Neutrophil (primary cell): ENCODE measurements around the gene TPSD1.
"Not testable (repeated sequence)": the region's sequence is repeated elsewhere in the genome, so short reads cannot be mapped to it uniquely, and the experiment has no call there.

Source experiments
- H3K27ac ChIP-seq: fragments of 200-600 bp; sonication (generic); 2 replicates; pipeline ENCODE4 v1.5.1; 2016; ENCODE audit warnings: mild to moderate bottlenecking, moderate library complexity
- H3K27me3 ChIP-seq: fragments of 200-600 bp; sonication (generic); 2 replicates; pipeline ENCODE4 v1.6.0; 2016; ENCODE audit warnings: mild to moderate bottlenecking
- H3K36me3 ChIP-seq: fragments of 200-600 bp; sonication (generic); 2 replicates; pipeline ENCODE4 v1.5.1; 2017
- H3K4me1 ChIP-seq, 2 experiments: fragments of 200-600 bp in 1 of 2; sonication (generic) in 1 of 2; 1 replicate in 1 of 2; 2 replicates in 1 of 2; pipeline versions ENCODE4 v1.5.1 to v1.6.1; 2013 to 2016; ENCODE audit warnings: low read depth in 1 of 2, low read length in 1 of 2, mild to moderate bottlenecking in 1 of 2, moderate library complexity in 1 of 2; ENCODE audit not compliant: control insufficient read depth in 1 of 2, insufficient read depth in 1 of 2
- H3K4me3 ChIP-seq, 2 experiments: fragments of 200-600 bp in 1 of 2; sonication (generic) in 1 of 2; 1 replicate in 1 of 2; 2 replicates in 1 of 2; pipeline ENCODE4 v1.5.1; 2013 to 2016; ENCODE audit warnings: low read depth in 1 of 2, low read length in 1 of 2, mild to moderate bottlenecking in 1 of 2, moderate library complexity in 1 of 2
- H3K9me3 ChIP-seq: fragments of 200-600 bp; sonication (generic); 2 replicates; pipeline ENCODE4 v1.5.1; 2016
- CTCF ChIP-seq: fragments of 200-600 bp; sonication (generic); IDR thresholded peaks from 2 replicates; pipeline ENCODE4 v1.5.1; 2016; ENCODE audit warnings: antibody characterized with exemption

The TPSD1 gene

DNA sequence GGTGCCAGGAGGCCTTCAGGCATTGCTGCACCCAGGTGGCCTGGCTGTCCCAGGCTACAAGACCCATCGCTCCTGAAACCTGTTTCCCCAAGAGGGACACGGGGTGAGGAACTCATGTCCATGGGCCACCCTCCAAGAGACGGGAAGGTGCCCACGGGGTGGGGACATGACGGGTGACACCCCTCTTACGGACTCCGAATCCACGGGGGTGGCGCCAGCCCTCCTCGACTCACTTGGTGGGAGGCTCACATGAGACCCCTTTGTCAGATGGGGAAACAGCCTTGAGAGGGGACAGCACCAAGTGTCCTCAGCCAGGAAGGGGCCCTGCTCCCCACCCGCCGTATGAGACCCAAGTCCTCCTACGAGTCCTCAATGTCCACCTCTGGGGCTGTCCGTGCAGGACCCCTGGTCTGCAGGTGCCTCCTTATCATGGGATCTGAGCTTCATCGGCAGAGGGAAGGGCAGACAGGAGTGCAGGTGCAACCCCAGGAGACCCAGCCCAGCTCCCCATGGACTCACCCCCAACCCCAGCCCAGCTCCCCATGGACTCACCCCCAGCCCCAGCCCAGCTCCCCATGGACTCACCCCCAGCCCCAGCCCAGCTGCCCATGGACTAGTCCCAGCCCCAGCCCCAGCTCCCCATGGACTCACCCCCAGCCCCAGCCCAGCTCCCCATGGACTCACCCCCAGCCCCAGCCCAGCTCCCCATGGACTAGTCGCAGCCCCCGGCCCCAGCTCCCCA is 25.2 kb upstream of the TPSD1 start:
- H3K36me3 ChIP-seq, H3K27ac ChIP-seq, H3K9me3 ChIP-seq, H3K4me1 ChIP-seq, H3K27me3 ChIP-seq, H3K4me3 ChIP-seq: not testable (repeated sequence)

- not testable (repeated sequence) for H3K27me3 ChIP-seq, H3K36me3 ChIP-seq, H3K4me3 ChIP-seq, H3K9me3 ChIP-seq, H3K27ac ChIP-seq, H3K4me1 ChIP-seq
Observed at GRCh38 chr16:1231301-1231700, 24.6 kb upstream of the TPSD1 start.

GRCh38 chr16:1232049-1232748 is 23.7 kb upstream of the TPSD1 start:
- not testable (repeated sequence) for H3K36me3 ChIP-seq, H3K4me3 ChIP-seq, H3K9me3 ChIP-seq, H3K4me1 ChIP-seq, H3K27me3 ChIP-seq, H3K27ac ChIP-seq

- not testable (repeated sequence) for H3K27me3 ChIP-seq, H3K4me3 ChIP-seq, H3K36me3 ChIP-seq
Observed at GRCh38 chr16:1236659-1237058, 19.2 kb upstream of the TPSD1 start.

DNA sequence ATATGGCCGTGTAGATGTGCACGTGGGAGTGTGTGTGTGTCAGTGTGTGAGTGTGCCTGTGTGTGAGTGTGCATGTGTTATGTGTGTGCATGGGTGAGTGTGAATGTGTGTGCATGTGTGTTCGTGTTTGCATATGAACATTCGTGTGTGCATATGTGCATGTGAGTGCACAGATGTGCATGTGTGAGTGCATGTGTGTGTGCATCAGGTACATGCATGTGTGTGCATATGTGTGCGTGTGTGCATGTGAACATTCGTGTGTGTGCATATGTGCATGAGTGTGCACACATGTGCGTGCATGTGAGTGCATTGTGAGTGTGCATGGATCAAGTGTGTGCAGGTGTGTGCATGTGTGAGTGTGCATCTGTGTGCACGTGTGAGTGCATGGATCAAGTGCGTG is 17.9 kb upstream of the TPSD1 start:
- Histone ChIP-seq H3K27me3 (peaks cover 5% of the 10 kb centered on the region), H3K4me3 (no peak overlapping the region), H3K4me1 (no peaks in the 10 kb centered on the region), H3K36me3 (no peaks in the 10 kb centered on the region), H3K9me3 (no peaks in the 10 kb centered on the region), H3K27ac (no peak overlapping the region)
- no peak for TF ChIP-seq CTCF

More at GRCh38 chr16:1236659-1237058, 19.2 kb upstream of the TPSD1 start:
- H3K4me1 ChIP-seq, H3K27ac ChIP-seq, H3K9me3 ChIP-seq: not testable (repeated sequence)

DNA sequence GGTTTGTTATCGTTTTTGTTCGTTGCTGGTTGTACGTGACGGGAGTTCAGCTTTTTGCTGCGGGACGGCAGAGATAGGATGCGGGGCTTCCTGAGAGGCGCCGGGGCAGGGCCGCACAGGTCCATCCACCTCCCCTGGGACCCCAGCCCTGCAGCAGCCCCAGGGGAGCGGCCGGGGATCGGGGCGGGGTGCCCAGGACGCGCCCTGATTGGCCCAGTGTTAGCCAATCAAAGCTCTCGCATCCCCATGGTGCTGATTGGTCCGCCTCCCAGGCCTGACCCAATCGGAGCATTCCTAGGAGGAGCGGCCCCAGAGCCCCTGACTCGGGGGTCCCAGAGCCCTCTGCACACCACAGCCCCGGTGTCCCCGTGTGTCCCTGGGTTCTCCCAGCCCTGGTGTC is 17.0 kb upstream of the TPSD1 start:
- H3K4me1 ChIP-seq, H3K27ac ChIP-seq, H3K36me3 ChIP-seq, H3K27me3 ChIP-seq, H3K9me3 ChIP-seq, H3K4me3 ChIP-seq: not testable (repeated sequence)

DNA sequence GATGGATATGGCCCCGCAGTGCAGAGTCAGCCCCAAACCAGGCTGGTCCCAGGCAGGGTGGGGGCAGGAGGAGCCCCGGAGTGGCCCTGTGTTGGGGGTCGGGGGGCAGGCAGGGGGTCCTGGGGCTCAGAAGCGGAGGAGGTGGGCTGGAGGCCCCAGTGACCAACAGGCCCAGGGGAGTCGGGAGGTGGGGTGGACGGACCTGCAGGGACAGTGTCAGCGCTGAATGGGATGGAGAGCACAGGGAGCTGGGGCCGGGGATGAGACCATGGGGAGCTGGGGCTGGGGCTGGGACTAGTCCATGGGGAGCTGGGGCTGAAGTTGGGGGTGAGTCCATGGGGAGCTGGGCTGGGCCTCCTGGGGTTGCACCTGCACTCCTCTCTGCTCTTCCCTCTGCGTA is 16.3 kb upstream of the TPSD1 start:
- H3K4me1 ChIP-seq, H3K27ac ChIP-seq, H3K36me3 ChIP-seq, H3K9me3 ChIP-seq, H3K4me3 ChIP-seq, H3K27me3 ChIP-seq: not testable (repeated sequence)

DNA sequence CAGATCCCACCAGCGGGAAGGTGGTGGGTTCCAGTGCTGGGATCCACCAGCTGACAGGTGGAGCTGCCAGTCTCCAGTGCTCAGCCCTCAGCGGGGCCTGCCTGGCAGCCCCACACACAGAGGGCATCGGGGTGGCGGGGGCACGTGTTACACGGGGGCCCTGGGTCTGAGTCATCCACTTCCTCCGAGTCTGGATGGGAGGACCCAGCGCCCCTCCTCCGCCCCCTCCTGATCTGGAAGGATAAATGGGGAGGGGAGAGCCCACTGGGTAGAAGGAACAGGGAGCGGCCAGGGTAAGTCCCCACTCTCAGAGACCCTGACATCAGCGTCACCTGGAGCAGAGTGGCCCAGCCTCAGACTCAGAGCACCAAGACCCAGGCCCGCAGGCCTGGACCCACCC is 15.4 kb upstream of the TPSD1 start, which contains the start of gene TPSAB1:
Gene TPSAB1 (plus strand): TSS at position 270 of the 400 bp plus-strand sequence. CDS start 234 bp downstream, outside the sequence.
- H3K27ac ChIP-seq, H3K4me1 ChIP-seq, H3K9me3 ChIP-seq, H3K4me3 ChIP-seq, H3K36me3 ChIP-seq: not testable (repeated sequence)
- peaks cover 12% of the 10 kb centered on the region for H3K27me3 ChIP-seq

- H3K27me3 ChIP-seq: peaks cover 19% of the 10 kb centered on the region
- not testable (repeated sequence) for H3K9me3 ChIP-seq, H3K4me1 ChIP-seq, H3K4me3 ChIP-seq, H3K36me3 ChIP-seq, H3K27ac ChIP-seq
Observed at GRCh38 chr16:1241081-1241480, 14.8 kb upstream of the TPSD1 start.

- H3K27me3 ChIP-seq: peaks cover 25% of the 10 kb centered on the region
- not testable (repeated sequence) for H3K36me3 ChIP-seq, H3K9me3 ChIP-seq, H3K4me1 ChIP-seq, H3K27ac ChIP-seq, H3K4me3 ChIP-seq
Observed at GRCh38 chr16:1243363-1243762, 12.5 kb upstream of the TPSD1 start.

- H3K36me3 ChIP-seq, H3K27ac ChIP-seq: not testable (repeated sequence)
Observed at GRCh38 chr16:1243907-1244850, 11.7 kb upstream of the TPSD1 start.

More at GRCh38 chr16:1243907-1244850, 11.7 kb upstream of the TPSD1 start:
- not testable (repeated sequence) for H3K9me3 ChIP-seq, H3K4me3 ChIP-seq, H3K4me1 ChIP-seq
- peaks cover 25% of the 10 kb centered on the region for H3K27me3 ChIP-seq
